Duodenal mucosa (tissue), 2 donors: ENCODE measurements around the gene ULK4.
"Not testable (repeated sequence)": the region's sequence is repeated elsewhere in the genome, so short reads cannot be mapped to it uniquely, and the experiment has no call there.

ENCODE experiments used
- H3K27ac ChIP-seq: one replicate; pipeline ENCODE4 v1.7.0; 2013; ENCODE audit warnings: low read depth, low read length
- H3K27me3 ChIP-seq, 2 donors: one replicate each; pipeline ENCODE4 v1.7.0; 2013; ENCODE audit warnings: low read length in 2 of 2, control low read depth in 1 of 2; ENCODE audit not compliant: insufficient read depth in 2 of 2, control insufficient read depth in 1 of 2
- H3K36me3 ChIP-seq, 2 donors: one replicate each; pipeline ENCODE4 v1.7.0; 2013; ENCODE audit warnings: low read length in 2 of 2, control low read depth in 1 of 2; ENCODE audit not compliant: insufficient read depth in 2 of 2, control insufficient read depth in 1 of 2
- H3K4me1 ChIP-seq, 2 donors: one replicate each; pipeline ENCODE4 v1.7.0; 2013; ENCODE audit warnings: low read length in 2 of 2, control low read depth in 1 of 2; ENCODE audit not compliant: insufficient read depth in 2 of 2, control insufficient read depth in 1 of 2
- H3K4me3 ChIP-seq, 2 donors: one replicate each; pipeline ENCODE4 v1.7.0; 2013; ENCODE audit warnings: low read length in 2 of 2, low read depth in 1 of 2
- H3K9ac ChIP-seq, 2 donors: one replicate each; pipeline ENCODE4 v1.7.0; 2013; ENCODE audit warnings: low read length in 2 of 2, low read depth in 1 of 2
- H3K9me3 ChIP-seq, 2 donors: one replicate each; pipeline ENCODE4 v1.7.0; 2013; ENCODE audit warnings: low read length in 2 of 2, control low read depth in 1 of 2; ENCODE audit not compliant: control insufficient read depth in 1 of 2

ULK4 gene

GRCh38 chr3:41652931-41653330 lies 309.0 kb downstream of the ULK4 start:
- Histone ChIP-seq H3K4me3 (no peak overlapping the region), H3K4me1 (no peaks in the 10 kb centered on the region), H3K27me3 (no peaks in the 10 kb centered on the region), H3K9ac (no peak overlapping the region), H3K9me3 (no peaks in the 10 kb centered on the region), H3K27ac (no peak overlapping the region), H3K36me3 (no peaks in the 10 kb centered on the region)

GRCh38 chr3:41652506-41652905 lies 309.4 kb downstream of the ULK4 start:
- H3K27ac ChIP-seq = no peak overlapping the region
- no peak overlapping the region for H3K4me3 ChIP-seq
- no peak overlapping the region for H3K9ac ChIP-seq
- H3K4me1 ChIP-seq = no peaks in the 10 kb centered on the region
- H3K27me3 ChIP-seq = no peaks in the 10 kb centered on the region
- no peaks in the 10 kb centered on the region for H3K9me3 ChIP-seq
- no peaks in the 10 kb centered on the region for H3K36me3 ChIP-seq

GRCh38 chr3:41651718-41652117 lies 310.2 kb downstream of the ULK4 start:
- H3K9me3 ChIP-seq = no peaks in the 10 kb centered on the region
- H3K9ac ChIP-seq = no peak overlapping the region
- H3K4me3 ChIP-seq = no peak overlapping the region
- no peak overlapping the region for H3K27ac ChIP-seq
- H3K27me3 ChIP-seq = no peaks in the 10 kb centered on the region
- no peaks in the 10 kb centered on the region for H3K36me3 ChIP-seq
- no peaks in the 10 kb centered on the region for H3K4me1 ChIP-seq

GRCh38 chr3:41650406-41650805 lies 311.5 kb downstream of the ULK4 start:
- Histone ChIP-seq H3K4me1 (no peaks in the 10 kb centered on the region), H3K36me3 (no peaks in the 10 kb centered on the region), H3K9ac (no peak overlapping the region), H3K27ac (no peak overlapping the region), H3K9me3 (no peaks in the 10 kb centered on the region), H3K4me3 (no peak overlapping the region), H3K27me3 (no peaks in the 10 kb centered on the region)

DNA sequence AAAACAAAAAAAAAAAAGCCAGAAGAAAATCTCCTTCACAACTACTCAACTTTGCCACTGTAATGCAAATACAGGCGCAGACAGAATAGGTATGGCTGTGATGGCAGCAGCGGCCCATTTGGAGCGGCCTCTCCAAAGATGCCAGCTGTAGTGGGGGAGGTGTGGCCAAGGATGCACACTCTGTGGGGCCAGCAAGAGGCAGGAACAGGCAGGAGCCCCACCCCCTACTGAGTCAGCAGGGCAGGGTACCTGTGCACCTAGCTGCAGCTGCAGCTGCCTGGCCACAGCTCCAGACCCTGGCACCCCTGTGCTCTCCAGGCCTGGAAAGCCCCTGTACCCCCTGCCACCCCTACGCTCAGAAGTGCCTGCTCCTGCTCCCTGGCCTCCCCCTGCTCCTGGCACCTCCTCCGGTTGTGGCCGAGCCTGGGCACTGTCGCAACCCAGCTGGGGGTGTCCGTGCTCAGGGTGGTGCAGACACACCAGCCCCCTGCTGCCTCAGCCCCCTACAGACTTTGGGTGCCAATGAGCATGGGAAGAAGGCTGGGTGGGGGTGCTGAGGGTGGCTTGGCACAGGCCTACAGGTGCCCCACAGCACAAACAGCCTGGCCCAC lies 312.7 kb downstream of the ULK4 start:
- Histone ChIP-seq H3K4me1 (no peaks in the 10 kb centered on the region), H3K4me3 (no peak overlapping the region), H3K27ac (no peak overlapping the region), H3K36me3 (no peaks in the 10 kb centered on the region), H3K9ac (no peak overlapping the region), H3K27me3 (no peaks in the 10 kb centered on the region), H3K9me3 (no peaks in the 10 kb centered on the region)

DNA sequence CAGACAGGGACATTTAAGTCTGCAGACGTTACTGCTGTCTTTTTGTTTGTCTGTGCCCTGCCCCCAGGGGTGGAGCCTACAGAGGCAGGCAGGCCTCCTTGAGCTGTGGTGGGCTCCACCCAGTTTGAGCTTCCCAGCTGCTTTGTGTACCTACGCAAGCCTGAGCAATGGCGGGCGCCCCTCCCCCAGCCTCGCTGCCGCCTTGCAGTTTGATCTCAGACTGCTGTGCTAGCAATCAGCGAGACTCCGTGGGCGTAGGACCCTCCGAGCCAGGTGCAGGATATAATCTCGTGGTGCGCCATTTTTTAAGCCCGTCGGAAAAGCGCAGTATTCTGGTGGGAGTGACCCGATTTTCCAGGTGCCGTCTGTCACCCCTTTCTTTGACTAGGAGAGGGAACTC lies 314.2 kb downstream of the ULK4 start:
- H3K4me1 ChIP-seq, H3K9me3 ChIP-seq, H3K4me3 ChIP-seq, H3K27me3 ChIP-seq, H3K9ac ChIP-seq, H3K27ac ChIP-seq, H3K36me3 ChIP-seq: not testable (repeated sequence)

- H3K4me3 ChIP-seq = no peak overlapping the region
These were observed 321.8 kb downstream of the ULK4 start for GRCh38 chr3:41640076-41640475.

GRCh38 chr3:41638381-41638780 lies 323.5 kb downstream of the ULK4 start:
- Histone ChIP-seq H3K9me3 (no peaks in the 10 kb centered on the region), H3K36me3 (no peaks in the 10 kb centered on the region), H3K27ac (no peak overlapping the region), H3K27me3 (no peaks in the 10 kb centered on the region), H3K4me3 (no peak overlapping the region), H3K4me1 (no peaks in the 10 kb centered on the region), H3K9ac (no peak overlapping the region)

More at GRCh38 chr3:41640076-41640475, 321.8 kb downstream of the ULK4 start:
- Histone ChIP-seq H3K9me3 (no peaks in the 10 kb centered on the region), H3K36me3 (no peaks in the 10 kb centered on the region), H3K9ac (no peak overlapping the region), H3K4me1 (no peaks in the 10 kb centered on the region), H3K27ac (no peak overlapping the region), H3K27me3 (no peaks in the 10 kb centered on the region)

GRCh38 chr3:41632700-41633099 lies 329.2 kb downstream of the ULK4 start:
- Histone ChIP-seq H3K4me1 (peaks cover 22 to 34% of the 10 kb centered on the region in 2 donors), H3K9ac (no peak overlapping the region), H3K27ac (no peak overlapping the region)

DNA sequence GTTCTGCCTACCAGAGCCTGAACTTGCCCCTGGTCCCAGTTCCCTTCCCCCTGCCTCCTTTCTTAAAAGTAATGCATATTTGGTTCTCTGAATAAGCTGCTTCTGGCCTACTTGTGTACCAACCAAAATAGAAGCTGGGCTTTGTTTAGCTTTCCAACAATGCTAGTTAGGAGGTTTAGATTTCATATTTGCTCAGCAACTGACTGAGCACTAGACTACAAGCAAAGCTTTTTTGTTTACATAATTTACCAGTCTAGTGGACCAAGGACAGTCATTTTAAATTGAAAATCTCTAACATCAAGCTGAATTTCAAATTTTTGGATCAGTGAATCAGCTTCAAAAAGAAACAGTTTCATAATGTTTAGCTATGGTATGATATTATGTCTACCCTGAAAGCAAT lies 331.2 kb downstream of the ULK4 start:
- no peak overlapping the region for H3K9ac ChIP-seq
- H3K9me3 ChIP-seq = no peaks in the 10 kb centered on the region
- no peak overlapping the region for H3K4me3 ChIP-seq

More at GRCh38 chr3:41632700-41633099, 329.2 kb downstream of the ULK4 start:
- Histone ChIP-seq H3K9me3 (no peaks in the 10 kb centered on the region), H3K4me3 (no peak overlapping the region), H3K36me3 (no peaks in the 10 kb centered on the region), H3K27me3 (no peaks in the 10 kb centered on the region)

DNA sequence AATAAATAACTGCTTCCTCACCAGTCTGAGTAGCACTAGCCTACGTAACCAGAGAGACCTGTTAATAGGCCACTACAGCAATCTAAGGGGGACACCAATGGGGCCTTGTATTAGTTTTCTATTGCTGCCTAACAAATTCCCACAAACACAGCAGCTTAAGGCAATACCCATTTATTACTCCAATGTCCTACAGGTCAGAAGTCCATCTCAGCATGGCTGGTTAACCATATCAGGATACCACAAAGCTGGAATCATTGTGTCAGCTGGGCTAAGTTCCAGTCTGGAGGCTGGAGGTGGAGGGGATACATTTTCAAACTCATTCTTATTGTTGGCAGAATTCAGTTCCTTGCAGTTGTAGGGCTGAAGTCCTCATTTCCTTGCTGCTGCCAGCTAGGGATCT lies 331.9 kb downstream of the ULK4 start:
- no peak overlapping the region for H3K27ac ChIP-seq
- H3K4me3 ChIP-seq = no peak overlapping the region
- no peaks in the 10 kb centered on the region for H3K36me3 ChIP-seq
- H3K9me3 ChIP-seq = no peaks in the 10 kb centered on the region
- peaks cover 29 to 41% of the 10 kb centered on the region in 2 donors for H3K4me1 ChIP-seq
- H3K27me3 ChIP-seq = no peaks in the 10 kb centered on the region
- no peak overlapping the region for H3K9ac ChIP-seq

More for the DNA sequence above, 331.2 kb downstream of the ULK4 start:
- Histone ChIP-seq H3K27ac (no peak overlapping the region), H3K4me1 (peaks cover 29 to 41% of the 10 kb centered on the region in 2 donors), H3K27me3 (no peaks in the 10 kb centered on the region), H3K36me3 (no peaks in the 10 kb centered on the region)
